ENCODE measurements around the gene GRK5.

- TF ChIP-seq CTCF (IDR thresholded peaks at IDR 0.05) (no peak), TCF7L2 (IDR thresholded peaks at IDR 0.05; ENCODE audit: low read depth, low read length) (no peak), POLR2AphosphoS5 (IDR thresholded peaks at IDR 0.05; ENCODE audit: low read depth, low read length) (no peak), REST (IDR thresholded peaks at IDR 0.05; ENCODE audit: insufficient read depth in 1 of 2, low read depth in 2 of 2, low read length in 1 of 2) (no peak), SIN3A (IDR thresholded peaks at IDR 0.05; ENCODE audit: borderline replicate concordance, insufficient read depth, low read depth, low read length) (no peak)
Measured at GRCh38 chr10:119233821-119234220, 26.4 kb downstream of the GRK5 start.

Measured in Panc1 (cell line).